Measurements from ENCODE around the gene SMPD3. TPM values are rescaled to one million over a fixed set of nuclear protein-coding genes. Genes with fewer than 3 reads are reported as not detected.

SMPD3 gene
- total and polyA plus RNA-seq, 2 donors (not counting 3 experiments of a cell fraction or from before 2014, with no cell fraction given), result not detected

GRCh38 chr16:68478526-68479250 is 30.4 kb upstream of the SMPD3 start:
- no peak overlapping the region for H3K4me3 ChIP-seq (replicated peaks in 1 of 3; ENCODE audit: insufficient read depth in 1 of 3, low read depth in 1 of 3, low read length in 3 of 3)
- H3K27me3 ChIP-seq (ENCODE audit: control insufficient read depth in 2 of 2, insufficient read depth in 2 of 2, low read length in 2 of 2), result peaks cover 0 to 9% of the 10 kb centered on the region in 2 experiments
- H3K4me1 ChIP-seq (ENCODE audit: control insufficient read depth, extremely low read depth, insufficient read depth, low read length), result no peaks in the 10 kb centered on the region
- BruUV-seq (replicated peaks), result no TSS peak
- no peak overlapping the region for H3K27ac ChIP-seq (ENCODE audit: insufficient read depth, low read depth, low read length)
- H3K79me2 ChIP-seq (ENCODE audit: control insufficient read depth, insufficient read depth, low read length), result no peaks in the 10 kb centered on the region
- ChIA-PET POLR2A (no interaction called here), CTCF (no interaction called here)
- no peak for FAIRE-seq
- no peak overlapping the region for H3K4me2 ChIP-seq (ENCODE audit: insufficient read depth, low read length)
- no peak for DNase-seq (ENCODE audit: low read depth, low spot score)
- no peaks in the 10 kb centered on the region for H3K36me3 ChIP-seq (ENCODE audit: control insufficient read depth in 2 of 2, extremely low read depth in 1 of 2, insufficient read depth in 2 of 2, low read length in 2 of 2)
- H3K9ac ChIP-seq (replicated peaks; ENCODE audit: extremely low read depth, insufficient read depth, low read length), result no peak overlapping the region
- H2AFZ ChIP-seq (ENCODE audit: low read depth, low read length), result no peak overlapping the region
- no peak for TF ChIP-seq EZH2 (IDR thresholded peaks at IDR 0.05; ENCODE audit: borderline replicate concordance, low read depth, low read length, severe bottlenecking)
- no peak for TF ChIP-seq JUN (IDR thresholded peaks at IDR 0.05; ENCODE audit: borderline replicate concordance, insufficient read depth, insufficient read length, low read depth)
- TF ChIP-seq, protein P1, sequence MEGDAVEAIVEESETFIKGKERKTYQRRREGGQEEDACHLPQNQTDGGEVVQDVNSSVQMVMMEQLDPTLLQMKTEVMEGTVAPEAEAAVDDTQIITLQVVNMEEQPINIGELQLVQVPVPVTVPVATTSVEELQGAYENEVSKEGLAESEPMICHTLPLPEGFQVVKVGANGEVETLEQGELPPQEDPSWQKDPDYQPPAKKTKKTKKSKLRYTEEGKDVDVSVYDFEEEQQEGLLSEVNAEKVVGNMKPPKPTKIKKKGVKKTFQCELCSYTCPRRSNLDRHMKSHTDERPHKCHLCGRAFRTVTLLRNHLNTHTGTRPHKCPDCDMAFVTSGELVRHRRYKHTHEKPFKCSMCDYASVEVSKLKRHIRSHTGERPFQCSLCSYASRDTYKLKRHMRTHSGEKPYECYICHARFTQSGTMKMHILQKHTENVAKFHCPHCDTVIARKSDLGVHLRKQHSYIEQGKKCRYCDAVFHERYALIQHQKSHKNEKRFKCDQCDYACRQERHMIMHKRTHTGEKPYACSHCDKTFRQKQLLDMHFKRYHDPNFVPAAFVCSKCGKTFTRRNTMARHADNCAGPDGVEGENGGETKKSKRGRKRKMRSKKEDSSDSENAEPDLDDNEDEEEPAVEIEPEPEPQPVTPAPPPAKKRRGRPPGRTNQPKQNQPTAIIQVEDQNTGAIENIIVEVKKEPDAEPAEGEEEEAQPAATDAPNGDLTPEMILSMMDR (IDR thresholded peaks at IDR 0.05; ENCODE audit: extremely low read depth in 1 of 2, insufficient read depth in 1 of 2, low read depth in 1 of 2, low read length in 2 of 2), result no peak
- TF ChIP-seq POLR2AphosphoS5 (IDR thresholded peaks at IDR 0.05; ENCODE audit: insufficient read depth, low read depth, low read length), result no peak
- no peak for TF ChIP-seq FOS (IDR thresholded peaks at IDR 0.05; ENCODE audit: borderline replicate concordance, insufficient read depth, low read length)
- no peak for TF ChIP-seq MYC (IDR thresholded peaks at IDR 0.05; ENCODE audit: low read depth, low read length)
- dilution Hi-C loops (cut with MboI; ENCODE audit: extremely low pct_ligation_motif_present, low sequenced_read_pairs) (no loop called here), intact Hi-C loops (cut with micrococcal nuclease) (no loop called here)
- H3K9me3 ChIP-seq (replicated peaks; ENCODE audit: control insufficient read depth, insufficient read depth, low read length), result no peaks in the 10 kb centered on the region
- no peaks in the 10 kb centered on the region for H4K20me1 ChIP-seq (replicated peaks; ENCODE audit: control insufficient read depth, extremely low read depth, insufficient read depth, low read length)
- no peaks in the 10 kb centered on the region for H3K9me1 ChIP-seq (replicated peaks; ENCODE audit: control insufficient read depth, extremely low read depth, insufficient read depth, low read length)

Measured in endothelial cell of umbilical vein (primary cell).